HCT116 (cell line): ENCODE data around the gene PHF5A. TPM values are rescaled to one million over a fixed set of nuclear protein-coding genes. Genes with fewer than 3 reads are reported as not detected.

Experiments
- ATAC-seq: fragments of 200-7000 bp; cut with Tn5 transposase; 2 replicates; pipeline ENCODE4 v1.9.1; 2020; ENCODE audit warnings: mild to moderate bottlenecking, moderate library complexity
- BruUV-seq: library from RNA; stranded (reverse); fragments of 400-500 nt; replicated peaks from 2 replicates; lab custom pipeline; 2021; lab: Mats Ljungman, UMichigan
- CTCF ChIA-PET: fragments of 300-600 bp; sonication (Branson Sonifier 250); formaldehyde crosslinking; loops from one replicate; lab custom pipeline; 2021; ENCODE audit warnings: antibody characterized with exemption; lab: Charles Lee
- POLR2A ChIA-PET: fragments of 300-600, 350-600 bp; sonication (Branson Sonifier 250); formaldehyde crosslinking; loops from one replicate; lab custom pipeline; 2021; ENCODE audit warnings: antibody characterized with exemption; lab: Charles Lee
- RAD21 ChIA-PET, 2 experiments: fragments of 300-600 bp; sonication (Branson Sonifier 250); formaldehyde crosslinking; loops; one replicate each; lab custom pipeline; 2023; ENCODE audit warnings: low total read pairs in 2 of 2; ENCODE audit not compliant: uncharacterized antibody in 2 of 2, unreplicated experiment in 2 of 2, low non-redundant PET in 1 of 2; lab: Charles Lee
- DNase-seq: peaks from one replicate; pipeline ENCODE4 v3.0.0-alpha.2; 2010; ENCODE audit warnings: low read depth, low spot score
- H2AFZ ChIP-seq: fragments of 200-600 bp; shearing (Covaris generic), sonication (generic); 2 replicates; pipeline ENCODE4 v1.6.1; 2017; ENCODE audit warnings: low read depth, mixed run types, mixed read lengths, antibody characterized with exemption, low read length; ENCODE audit not compliant: poor library complexity, severe bottlenecking
- H3K27ac ChIP-seq: 2 replicates; pipeline ENCODE4 v1.5.1; 2012; ENCODE audit warnings: low read depth, low read length
- H3K27me3 ChIP-seq: fragments of 200-600 bp; sonication (generic); 2 replicates; pipeline ENCODE4 v1.6.1; 2016; ENCODE audit warnings: mixed run types, low read length, mixed read lengths; ENCODE audit not compliant: insufficient read depth
- H3K36me3 ChIP-seq, 2 experiments: fragments of 200-500 bp in 1 of 2; fragments of 200-600 bp in 1 of 2; sonication (Bioruptor generic) in 1 of 2; sonication (generic) in 1 of 2; 2 replicates each; pipeline versions ENCODE4 v1.5.1 to v1.6.1; 2014 to 2016; ENCODE audit warnings: low read length in 2 of 2, inconsistent platforms in 1 of 2, mixed read lengths in 1 of 2, mixed run types in 1 of 2; ENCODE audit not compliant: insufficient read depth in 2 of 2, control insufficient read depth in 1 of 2
- H3K4me1 ChIP-seq, 2 experiments: fragments of 200-600 bp in 1 of 2; sonication (generic) in 1 of 2; 2 replicates each; pipeline versions ENCODE4 v1.5.1 to v1.6.1; 2012 to 2017; ENCODE audit warnings: low read length in 2 of 2, inconsistent platforms in 1 of 2, mild to moderate bottlenecking in 1 of 2, mixed read lengths in 1 of 2, mixed run types in 1 of 2, moderate library complexity in 1 of 2; ENCODE audit not compliant: insufficient read depth in 2 of 2, control insufficient read depth in 1 of 2
- H3K4me2 ChIP-seq: fragments of 200-600 bp; sonication (generic); 2 replicates; pipeline ENCODE4 v1.6.1; 2017; ENCODE audit warnings: mixed run types, low read length, mixed read lengths
- H3K4me3 ChIP-seq, 2 experiments: fragments of 200-600 bp in 1 of 2; sonication (generic) in 1 of 2; replicated peaks in 1 of 2; 2 replicates each; pipeline ENCODE4 v1.5.1; 2011 to 2016; ENCODE audit warnings: low read length in 2 of 2, control low read depth in 1 of 2, low read depth in 1 of 2, mild to moderate bottlenecking in 1 of 2, mixed read lengths in 1 of 2, mixed run types in 1 of 2
- H3K79me2 ChIP-seq: fragments of 200-600 bp; sonication (generic); 2 replicates; pipeline ENCODE4 v1.6.1; 2017; ENCODE audit warnings: mild to moderate bottlenecking, mixed run types, low read length, moderate library complexity, mixed read lengths; ENCODE audit not compliant: insufficient read depth
- H3K9ac ChIP-seq: fragments of 200-600 bp; sonication (generic); 2 replicates; pipeline ENCODE4 v1.6.1; 2016; ENCODE audit warnings: low read length, mixed read lengths
- H3K9me2 ChIP-seq: fragments of 200-600 bp; sonication (generic), shearing (Covaris generic); 2 replicates; pipeline ENCODE4 v1.6.1; 2017; ENCODE audit warnings: mixed run types, mild to moderate bottlenecking, moderate library complexity; ENCODE audit not compliant: insufficient read depth
- H3K9me3 ChIP-seq, 2 experiments: fragments of 200-500 bp in 1 of 2; fragments of 200-600 bp in 1 of 2; sonication (Bioruptor generic) in 1 of 2; sonication (generic) in 1 of 2; 2 replicates each; pipeline ENCODE4 v1.6.1; 2014 to 2017; ENCODE audit warnings: low read length in 2 of 2, mixed read lengths in 2 of 2, inconsistent platforms in 1 of 2, low read depth in 1 of 2, mild to moderate bottlenecking in 1 of 2, mixed run types in 1 of 2, moderate library complexity in 1 of 2; ENCODE audit not compliant: control insufficient read depth in 1 of 2, insufficient read depth in 1 of 2
- H4K20me1 ChIP-seq: fragments of 200-600 bp; sonication (generic), shearing (Covaris generic); 2 replicates; pipeline ENCODE4 v1.6.1; 2017; ENCODE audit warnings: mixed run types, mild to moderate bottlenecking, moderate library complexity; ENCODE audit not compliant: insufficient read depth
- CBX3 ChIP-seq: IDR thresholded peaks from 2 replicates; pipeline ENCODE4 v1.6.1; 2012; ENCODE audit warnings: low read depth
- CEBPB ChIP-seq: IDR thresholded peaks from 2 replicates; pipeline ENCODE4 v1.6.1; 2012; ENCODE audit warnings: low read depth
- EGR1 ChIP-seq: IDR thresholded peaks from 2 replicates; pipeline ENCODE4 v1.6.1; 2012; ENCODE audit warnings: low read depth
- ELF1 ChIP-seq: IDR thresholded peaks from 2 replicates; pipeline ENCODE4 v1.6.1; 2012; ENCODE audit warnings: low read depth, borderline replicate concordance
- EZH2 ChIP-seq: fragments of 200-600 bp; sonication (generic); IDR thresholded peaks from 2 replicates; pipeline ENCODE4 v1.6.1; 2017; ENCODE audit warnings: antibody characterized with exemption, mixed run types
- EZH2phosphoT487 ChIP-seq: fragments of 200-600 bp; IDR thresholded peaks from 2 replicates; pipeline ENCODE4 v1.6.1; 2018; ENCODE audit warnings: antibody characterized with exemption, borderline replicate concordance
- FOSL1 ChIP-seq: IDR thresholded peaks from 2 replicates; pipeline ENCODE4 v1.6.1; 2012; ENCODE audit warnings: low read depth
- POLR2A ChIP-seq: IDR thresholded peaks from 2 replicates; pipeline ENCODE4 v1.7.0; 2011; ENCODE audit warnings: borderline replicate concordance; ENCODE audit not compliant: insufficient read depth, insufficient read length; ENCODE audit errors: extremely low read depth
- POLR2AphosphoS5 ChIP-seq: IDR thresholded peaks from 2 replicates; pipeline ENCODE4 v1.6.1; 2011; ENCODE audit warnings: mild to moderate bottlenecking, low read depth, low read length, moderate library complexity
- SIN3A ChIP-seq: IDR thresholded peaks from 2 replicates; pipeline ENCODE4 v1.6.1; 2012; ENCODE audit warnings: low read depth
- SP1 ChIP-seq: IDR thresholded peaks from 2 replicates; pipeline ENCODE4 v1.6.1; 2012; ENCODE audit warnings: low read depth
- TCF7L2 ChIP-seq: IDR thresholded peaks from 2 replicates; pipeline ENCODE4 v1.7.0; 2011; ENCODE audit warnings: borderline replicate concordance, inconsistent platforms; ENCODE audit not compliant: insufficient read depth, insufficient read length; ENCODE audit errors: extremely low read depth
- YY1 ChIP-seq: IDR thresholded peaks from 2 replicates; pipeline ENCODE4 v1.6.1; 2011; ENCODE audit warnings: low read length, low read depth, moderate library complexity, mild to moderate bottlenecking; ENCODE audit not compliant: insufficient replicate concordance; ENCODE audit errors: extremely low read depth
- ZNF274 ChIP-seq: fragments of 200-500 bp; sonication (Bioruptor generic); IDR thresholded peaks from 2 replicates; pipeline ENCODE4 v1.6.1; 2014; ENCODE audit warnings: mild to moderate bottlenecking, low read depth, low read length, inconsistent platforms
- intact Hi-C: fragments of 100-400 bp; cut with micrococcal nuclease; formaldehyde crosslinking; loops from 2 replicates; pipeline ENCODE4 v1.10.0; 2022
- total RNA-seq: library from RNA; stranded (reverse); gene quantifications from one replicate; pipeline ENCODE4 v1.2.1, GENCODE V29; 2021; ENCODE audit not compliant: unreplicated experiment
- TF ChIP-seq, protein P1 (sequence below): IDR thresholded peaks from 2 replicates; pipeline ENCODE4 v1.6.1; 2011; ENCODE audit warnings: mild to moderate bottlenecking, low read length, moderate library complexity; ENCODE audit not compliant: insufficient replicate concordance; ENCODE audit errors: extremely low read depth
- TF ChIP-seq, protein P2 (sequence below): IDR thresholded peaks from 2 replicates; pipeline ENCODE4 v1.6.1; 2012
- TF ChIP-seq, protein P3 (sequence below), 3 experiments: fragments of 200-600 bp in 1 of 3; sonication (generic) in 1 of 3; IDR thresholded peaks in 2 of 3; conservative IDR thresholded peaks in 1 of 3; 2 replicates each; pipeline ENCODE4 v1.5.1; 2012 to 2017; ENCODE audit warnings: low read depth in 2 of 3, low read length in 2 of 3, antibody characterized with exemption in 1 of 3, borderline replicate concordance in 1 of 3, control low read depth in 1 of 3, mild to moderate bottlenecking in 1 of 3, mixed read lengths in 1 of 3, mixed run types in 1 of 3, moderate library complexity in 1 of 3; ENCODE audit not compliant: insufficient read depth in 1 of 3

The PHF5A gene
- total RNA-seq, 1 experiment from 2014 or later, result 86.0 TPM

DNA sequence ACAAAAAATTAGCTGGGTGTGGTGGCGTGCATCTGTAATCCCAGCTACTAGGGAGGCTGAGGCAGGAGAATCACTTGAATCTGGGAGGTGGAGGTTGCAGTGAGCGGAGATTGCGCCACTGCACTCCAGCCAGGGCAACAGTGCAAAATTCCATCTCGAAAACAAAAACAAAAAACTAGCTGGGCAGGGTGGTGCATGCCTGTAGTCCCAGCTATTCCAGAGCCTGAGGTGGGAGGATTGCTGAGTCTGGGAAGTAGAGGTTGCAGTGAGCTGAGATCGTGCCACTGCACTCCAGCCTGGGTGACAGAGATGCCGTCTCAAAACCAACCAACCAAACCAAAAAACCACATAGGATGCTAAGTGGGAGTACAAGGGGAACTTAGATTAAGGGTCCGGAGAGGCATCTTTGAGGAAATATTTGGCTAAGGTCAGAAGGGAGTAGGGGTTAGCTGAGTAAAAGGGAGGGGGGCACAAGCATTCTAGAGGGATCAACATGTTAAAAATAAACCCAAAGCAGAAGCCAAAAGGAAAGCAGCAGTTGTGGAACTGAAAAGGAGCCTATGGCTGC lies 10.2 kb downstream of the PHF5A start:
- no peak for ATAC-seq
- H3K27me3 ChIP-seq, result no peaks in the 10 kb centered on the region
- no peak for DNase-seq
- no peak overlapping the region for H2AFZ ChIP-seq
- H4K20me1 ChIP-seq, result no peaks in the 10 kb centered on the region
- intact Hi-C loops, result no loop called here
- no peak overlapping the region for H3K27ac ChIP-seq
- POLR2A ChIA-PET, result interaction anchor here (1.4 to 2.1 kb wide), 3 partner anchors 10 to 12 kb away, joined by 3 to 8 read pairs (median 6); partner anchors contain the start of genes ACO2, PHF5A and TOB2
- RAD21 ChIA-PET, result no interaction called here
- H3K9ac ChIP-seq, result no peak overlapping the region
- TF ChIP-seq CBX3, result no peak
- TF ChIP-seq EGR1, result no peak
- no peak for TF ChIP-seq TCF7L2
- no peak for TF ChIP-seq FOSL1
- TF ChIP-seq, protein P1, sequence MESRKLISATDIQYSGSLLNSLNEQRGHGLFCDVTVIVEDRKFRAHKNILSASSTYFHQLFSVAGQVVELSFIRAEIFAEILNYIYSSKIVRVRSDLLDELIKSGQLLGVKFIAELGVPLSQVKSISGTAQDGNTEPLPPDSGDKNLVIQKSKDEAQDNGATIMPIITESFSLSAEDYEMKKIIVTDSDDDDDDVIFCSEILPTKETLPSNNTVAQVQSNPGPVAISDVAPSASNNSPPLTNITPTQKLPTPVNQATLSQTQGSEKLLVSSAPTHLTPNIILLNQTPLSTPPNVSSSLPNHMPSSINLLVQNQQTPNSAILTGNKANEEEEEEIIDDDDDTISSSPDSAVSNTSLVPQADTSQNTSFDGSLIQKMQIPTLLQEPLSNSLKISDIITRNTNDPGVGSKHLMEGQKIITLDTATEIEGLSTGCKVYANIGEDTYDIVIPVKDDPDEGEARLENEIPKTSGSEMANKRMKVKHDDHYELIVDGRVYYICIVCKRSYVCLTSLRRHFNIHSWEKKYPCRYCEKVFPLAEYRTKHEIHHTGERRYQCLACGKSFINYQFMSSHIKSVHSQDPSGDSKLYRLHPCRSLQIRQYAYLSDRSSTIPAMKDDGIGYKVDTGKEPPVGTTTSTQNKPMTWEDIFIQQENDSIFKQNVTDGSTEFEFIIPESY, result no peak
- no peak for TF ChIP-seq EZH2phosphoT487
- TF ChIP-seq ZNF274, result no peak
- no peak for TF ChIP-seq POLR2AphosphoS5
- TF ChIP-seq EZH2, result no peak
- no peak for TF ChIP-seq YY1
- TF ChIP-seq CEBPB, result no peak
- TF ChIP-seq, protein P2, sequence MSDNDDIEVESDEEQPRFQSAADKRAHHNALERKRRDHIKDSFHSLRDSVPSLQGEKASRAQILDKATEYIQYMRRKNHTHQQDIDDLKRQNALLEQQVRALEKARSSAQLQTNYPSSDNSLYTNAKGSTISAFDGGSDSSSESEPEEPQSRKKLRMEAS, result no peak
- TF ChIP-seq ELF1, result no peak
- TF ChIP-seq, protein P3, sequence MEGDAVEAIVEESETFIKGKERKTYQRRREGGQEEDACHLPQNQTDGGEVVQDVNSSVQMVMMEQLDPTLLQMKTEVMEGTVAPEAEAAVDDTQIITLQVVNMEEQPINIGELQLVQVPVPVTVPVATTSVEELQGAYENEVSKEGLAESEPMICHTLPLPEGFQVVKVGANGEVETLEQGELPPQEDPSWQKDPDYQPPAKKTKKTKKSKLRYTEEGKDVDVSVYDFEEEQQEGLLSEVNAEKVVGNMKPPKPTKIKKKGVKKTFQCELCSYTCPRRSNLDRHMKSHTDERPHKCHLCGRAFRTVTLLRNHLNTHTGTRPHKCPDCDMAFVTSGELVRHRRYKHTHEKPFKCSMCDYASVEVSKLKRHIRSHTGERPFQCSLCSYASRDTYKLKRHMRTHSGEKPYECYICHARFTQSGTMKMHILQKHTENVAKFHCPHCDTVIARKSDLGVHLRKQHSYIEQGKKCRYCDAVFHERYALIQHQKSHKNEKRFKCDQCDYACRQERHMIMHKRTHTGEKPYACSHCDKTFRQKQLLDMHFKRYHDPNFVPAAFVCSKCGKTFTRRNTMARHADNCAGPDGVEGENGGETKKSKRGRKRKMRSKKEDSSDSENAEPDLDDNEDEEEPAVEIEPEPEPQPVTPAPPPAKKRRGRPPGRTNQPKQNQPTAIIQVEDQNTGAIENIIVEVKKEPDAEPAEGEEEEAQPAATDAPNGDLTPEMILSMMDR (IDR thresholded peaks at IDR 0.05 in 2 of 3, conservative IDR thresholded peaks at IDR 0.05 in 1 of 3; ENCODE audit: borderline replicate concordance in 1 of 3, insufficient read depth in 1 of 3, low read depth in 2 of 3, low read length in 2 of 3), result no peak
- TF ChIP-seq SIN3A, result no peak
- TF ChIP-seq SP1, result no peak
- no peak for TF ChIP-seq POLR2A
- TF ChIP-seq, all 23 proteins: peak for 0
- CTCF ChIA-PET, result no interaction called here
- no peaks in the 10 kb centered on the region for H3K9me3 ChIP-seq
- H3K4me3 ChIP-seq, result no peak overlapping the region
- no peaks in the 10 kb centered on the region for H3K4me1 ChIP-seq
- no peak overlapping the region for H3K4me2 ChIP-seq
- no TSS peak for BruUV-seq
- peaks cover 22 to 28% of the 10 kb centered on the region in 2 experiments; a peak in 3 of 4 replicates for H3K36me3 ChIP-seq
- 0 out of 2 replicates have a peak, but pooled peaks cover 15% of the 10 kb centered on the region for H3K79me2 ChIP-seq
- no peaks in the 10 kb centered on the region for H3K9me2 ChIP-seq
